Spleen (tissue), 11 donors: ENCODE measurements around the gene MZT1. TPM values are rescaled to one million over a fixed set of nuclear protein-coding genes. Genes with fewer than 3 reads are reported as not detected.

Source experiments
- DNase-seq: peaks from one replicate; pipeline ENCODE4 v3.0.0-alpha.2; 2020
- H3K27ac ChIP-seq, 8 donors: fragments of 200-600 bp; sonication (generic) in 7 of 8; 1 replicate in 4 of 8; 2 replicates in 4 of 8; pipeline versions ENCODE4 v1.5.0 to v1.8.0; 2016 to 2021; ENCODE audit warnings: inconsistent platforms in 4 of 8, mild to moderate bottlenecking in 4 of 8, moderate library complexity in 1 of 8
- H3K27me3 ChIP-seq, 7 donors: fragments of 200-600 bp; sonication (generic) in 6 of 7; replicated peaks in 1 of 7; 1 replicate in 4 of 7; 2 replicates in 3 of 7; pipeline versions ENCODE4 v1.5.0 to v1.8.0; 2016 to 2021; ENCODE audit warnings: inconsistent platforms in 3 of 7, mild to moderate bottlenecking in 1 of 7
- H3K36me3 ChIP-seq, 6 donors: fragments of 200-600 bp; sonication (generic) in 5 of 6; 1 replicate in 4 of 6; 2 replicates in 2 of 6; pipeline versions ENCODE4 v1.5.0 to v1.8.0; 2016 to 2021; ENCODE audit warnings: inconsistent platforms in 2 of 6
- H3K4me1 ChIP-seq, 6 donors: fragments of 200-600 bp; sonication (generic) in 5 of 6; 1 replicate in 3 of 6; 2 replicates in 3 of 6; pipeline versions ENCODE4 v1.5.0 to v1.8.0; 2016 to 2021; ENCODE audit warnings: inconsistent platforms in 3 of 6
- H3K4me3 ChIP-seq, 8 donors: fragments of 200-600 bp; sonication (generic) in 7 of 8; 1 replicate in 4 of 8; 2 replicates in 4 of 8; pipeline versions ENCODE4 v1.5.0 to v1.8.0; 2016 to 2021; ENCODE audit warnings: inconsistent platforms in 4 of 8, mild to moderate bottlenecking in 4 of 8, moderate library complexity in 2 of 8
- H3K9me3 ChIP-seq, 8 donors: fragments of 200-600 bp; sonication (generic) in 7 of 8; 1 replicate in 4 of 8; 2 replicates in 4 of 8; pipeline versions ENCODE4 v1.5.0 to v1.8.0; 2016 to 2021; ENCODE audit warnings: inconsistent platforms in 4 of 8
- CTCF ChIP-seq, 11 experiments: fragments of 200-600 bp in 7 of 11; fragments of 450-650 bp in 4 of 11; sonication (generic) in 4 of 11; IDR thresholded peaks in 8 of 11; conservative IDR thresholded peaks in 3 of 11; 1 replicate in 7 of 11; 2 replicates in 4 of 11; pipeline versions ENCODE4 v1.4.0 to v1.8.0; 2016 to 2021; ENCODE audit warnings: antibody characterized with exemption in 11 of 11, inconsistent platforms in 4 of 11, mild to moderate bottlenecking in 1 of 11
- POLR2A ChIP-seq, 3 donors: fragments of 450-650 bp; IDR thresholded peaks; one replicate each; pipeline ENCODE4 v1.5.1; 2017; ENCODE audit warnings: antibody characterized with exemption in 3 of 3, mild to moderate bottlenecking in 1 of 3
- POLR2AphosphoS5 ChIP-seq, 3 donors: sonication (generic); formaldehyde crosslinking; IDR thresholded peaks; one replicate each; pipeline ENCODE4 v1.5.1; 2017; ENCODE audit warnings: antibody characterized with exemption in 3 of 3
- WGBS, 5 donors: extraction: QIAGEN DNeasy Blood & Tissue Kit in 3 of 5; methylation state at CpG; one replicate each; pipeline versions ENCODE4 v1.1.5 to v1.1.7; 2013 to 2018; 5-methylcytosine and 5-hydroxymethylcytosine counted together
- intact Hi-C: fragments of 100-400 bp; cut with DNase I; formaldehyde crosslinking; loops from one replicate; pipeline ENCODE4 v1.15.0; 2023; ENCODE audit warnings: low total_unique reads
- polyA plus RNA-seq, 3 donors: library from polyadenylated mRNA; stranded (reverse); fragments of 200-250 nt; gene quantifications; one replicate each; pipeline ENCODE4 v1.2.1, GENCODE V29; 2013
- total RNA-seq, 7 donors: library from RNA; depleted of rRNA in 3 of 7; stranded (reverse); fragments of >200 nt in 3 of 7; fragmentation: NEBNext Ultra II Directional in 4 of 7; extraction: Animal tissue kit (Norgen Biotek cat#: 25700) in 4 of 7; gene quantifications; one replicate each; pipeline versions ENCODE4 v1.1.0 to v1.2.1, GENCODE V29; 2016 to 2021
- donor health status: healthy with polysubstance abuse.
- donor health status: DM: no; HTN: no; CAD: no; lungs with moderate emphysema.
- donor health status: DM: no; HTN: no; CAD: no.
- donor health status: Bipolar disorder and iron deficiency.
- donor health status: healthy.
- donor health status: DM: no; HTN: no; CAD: no.
- donor health status: DM: yes; HTN: yes; CAD: no.

The MZT1 gene
- total and polyA plus RNA-seq, 10 donors: 6.8 to 14.2 (median 7.8) TPM

- Histone ChIP-seq H3K27ac (no peak overlapping the region), H3K27me3 (no peaks in the 10 kb centered on the region), H3K4me1 (no peaks in the 10 kb centered on the region), H3K4me3 (no peak overlapping the region), H3K36me3 (peaks cover 0 to 100% (median 95%) of the 10 kb centered on the region in 6 donors), H3K9me3 (no peaks in the 10 kb centered on the region)
- WGBS, 5 donors: 84 to 88% (median 86%) methylated on average over 3 of the region's 3 CpGs
- intact Hi-C loops: no loop called here
- TF ChIP-seq CTCF (IDR thresholded peaks at IDR 0.05 in 8 of 11, conservative IDR thresholded peaks at IDR 0.05 in 3 of 11): no peak
- no peak for TF ChIP-seq POLR2AphosphoS5 (IDR thresholded peaks at IDR 0.05)
- no peak for TF ChIP-seq POLR2A (IDR thresholded peaks at IDR 0.05)
- DNase-seq: no peak
These were observed 32.8 kb upstream of the MZT1 start for GRCh38 chr13:72760189-72760588.

- Histone ChIP-seq H3K4me1 (no peaks in the 10 kb centered on the region), H3K4me3 (no peak overlapping the region), H3K27ac (no peak overlapping the region), H3K9me3 (no peaks in the 10 kb centered on the region), H3K36me3 (peaks cover 0 to 100% (median 90%) of the 10 kb centered on the region in 6 donors), H3K27me3 (no peaks in the 10 kb centered on the region)
- no peak for TF ChIP-seq POLR2A (IDR thresholded peaks at IDR 0.05)
- no peak for TF ChIP-seq POLR2AphosphoS5 (IDR thresholded peaks at IDR 0.05)
- no peak for TF ChIP-seq CTCF (IDR thresholded peaks at IDR 0.05 in 8 of 11, conservative IDR thresholded peaks at IDR 0.05 in 3 of 11)
- DNase-seq: no peak
- WGBS, 5 donors: 69 to 74% (median 70%) methylated on average over 4 of the region's 4 CpGs
- intact Hi-C loops: no loop called here
These were observed 30.5 kb upstream of the MZT1 start for GRCh38 chr13:72757792-72758535.

GRCh38 chr13:72754111-72754510, 26.7 kb upstream of the MZT1 start:
- 87 to 96% (median 94%) methylated on average over 6 of the region's 6 CpGs for WGBS, 5 donors
- DNase-seq: no peak
- no peak overlapping the region for H3K4me3 ChIP-seq
- TF ChIP-seq POLR2AphosphoS5 (IDR thresholded peaks at IDR 0.05) (no peak), POLR2A (IDR thresholded peaks at IDR 0.05) (no peak), CTCF (IDR thresholded peaks at IDR 0.05 in 8 of 11, conservative IDR thresholded peaks at IDR 0.05 in 3 of 11) (no peak)
- peaks cover 0 to 4% (median 0%) of the 10 kb centered on the region in 8 donors for H3K9me3 ChIP-seq
- no peaks in the 10 kb centered on the region for H3K4me1 ChIP-seq
- H3K27ac ChIP-seq: no peak overlapping the region
- intact Hi-C loops: no loop called here
- H3K36me3 ChIP-seq: peaks cover 0 to 100% (median 71%) of the 10 kb centered on the region in 6 donors
- no peaks in the 10 kb centered on the region for H3K27me3 ChIP-seq

- TF ChIP-seq CTCF (IDR thresholded peaks at IDR 0.05 in 8 of 11, conservative IDR thresholded peaks at IDR 0.05 in 3 of 11): no peak
- no peak for TF ChIP-seq POLR2A (IDR thresholded peaks at IDR 0.05)
- no peak for TF ChIP-seq POLR2AphosphoS5 (IDR thresholded peaks at IDR 0.05)
- H3K27ac ChIP-seq: no peak overlapping the region
- no peak overlapping the region for H3K4me3 ChIP-seq
- H3K27me3 ChIP-seq: no peaks in the 10 kb centered on the region
- DNase-seq: no peak
- intact Hi-C loops: no loop called here
- peaks cover 0 to 100% (median 64%) of the 10 kb centered on the region in 6 donors for H3K36me3 ChIP-seq
- no peaks in the 10 kb centered on the region for H3K4me1 ChIP-seq
- peaks cover 0 to 4% (median 0%) of the 10 kb centered on the region in 8 donors for H3K9me3 ChIP-seq
These were observed 23.8 kb upstream of the MZT1 start for GRCh38 chr13:72751220-72751619.
